ENCODE data around the gene SPATA33.

The SPATA33 gene

DNA sequence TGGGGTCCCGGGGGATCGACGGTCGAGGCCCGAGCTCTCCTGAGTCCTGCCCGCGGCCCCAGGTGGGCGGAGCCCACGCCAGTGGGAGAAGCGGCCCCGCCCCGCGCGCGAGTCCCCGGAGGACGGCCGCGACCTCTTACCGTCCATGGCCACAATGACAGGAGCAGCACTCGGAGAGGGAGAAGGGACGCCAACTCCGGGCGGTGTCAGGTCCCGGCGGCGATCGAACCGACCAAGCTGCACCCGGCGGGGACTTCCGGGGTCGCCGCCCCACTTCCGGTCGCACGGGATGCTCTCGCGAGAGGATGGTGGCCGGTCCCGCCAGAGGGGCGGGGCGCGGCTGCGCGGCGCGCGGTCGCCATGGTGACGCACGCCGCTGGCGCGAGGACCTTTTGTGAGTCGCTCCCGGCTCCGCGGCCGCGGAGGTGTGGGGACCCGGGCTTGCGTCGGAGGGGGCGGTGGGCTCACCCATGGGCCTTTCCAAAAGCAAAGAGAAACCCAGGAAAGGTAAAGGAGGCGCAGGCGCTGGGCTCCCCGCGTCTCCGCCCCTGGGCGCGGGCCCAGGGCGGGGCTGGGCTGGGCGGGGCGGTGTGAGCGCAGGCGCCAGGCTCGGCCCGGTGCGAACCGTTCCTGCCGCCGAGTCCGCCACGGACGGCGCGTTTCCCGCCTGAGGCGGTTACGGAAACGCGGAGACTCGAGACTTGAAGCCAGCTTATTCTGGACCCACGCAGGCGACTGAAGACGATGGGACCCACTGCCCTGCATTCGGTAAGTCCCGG, at the start of gene SPATA33, which contains the start of gene CHMP1A:
Gene SPATA33 (plus strand): TSS at position 395 of the 779 bp plus-strand sequence. CDS start 76 bp downstream, at position 471.
Gene CHMP1A (minus strand): TSS at position 267 of the 779 bp plus-strand sequence. CDS start 120 bp downstream, at position 147.
- DNase-seq = peak; percentile 89

DNA sequence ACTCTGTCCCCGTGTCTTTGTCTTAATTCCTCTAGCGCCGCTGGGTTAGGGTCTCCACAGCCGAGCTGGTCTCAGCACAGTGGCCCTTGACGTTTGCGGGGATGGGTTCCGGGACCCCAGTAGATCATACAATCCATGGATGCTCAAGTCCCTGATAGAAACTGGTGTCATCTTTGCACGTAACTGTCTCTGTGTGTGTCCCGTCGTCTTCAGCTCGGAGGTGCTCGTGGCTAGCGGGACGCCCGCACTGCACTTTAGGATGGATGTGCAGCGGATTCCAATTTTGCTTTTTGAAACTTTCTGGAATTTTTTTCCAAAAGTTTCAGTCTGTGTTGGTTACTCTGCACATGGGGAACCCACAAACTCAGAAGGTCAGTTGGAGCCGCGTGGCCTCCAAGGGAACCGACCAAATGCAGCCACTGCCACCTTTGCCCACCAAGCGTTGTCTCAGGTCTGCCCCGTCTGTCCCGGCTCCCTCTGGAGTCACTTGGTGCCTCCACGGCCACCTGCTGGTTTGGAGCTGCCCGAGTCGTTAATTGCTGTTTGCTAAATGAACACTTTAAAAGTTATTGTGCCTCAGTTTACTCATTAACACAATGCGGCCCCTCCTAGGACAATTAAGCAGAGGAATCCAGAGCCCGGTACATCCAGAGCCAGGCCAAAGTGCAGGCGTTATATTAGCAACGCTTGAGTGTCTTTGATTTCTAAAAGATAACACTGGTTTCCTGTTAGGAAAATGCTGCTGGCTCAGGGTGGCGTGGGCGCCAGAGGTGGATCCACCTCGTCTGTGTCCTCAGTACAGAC, 49.5 kb upstream of the SPATA33 start:
- no peak for DNase-seq

DNA sequence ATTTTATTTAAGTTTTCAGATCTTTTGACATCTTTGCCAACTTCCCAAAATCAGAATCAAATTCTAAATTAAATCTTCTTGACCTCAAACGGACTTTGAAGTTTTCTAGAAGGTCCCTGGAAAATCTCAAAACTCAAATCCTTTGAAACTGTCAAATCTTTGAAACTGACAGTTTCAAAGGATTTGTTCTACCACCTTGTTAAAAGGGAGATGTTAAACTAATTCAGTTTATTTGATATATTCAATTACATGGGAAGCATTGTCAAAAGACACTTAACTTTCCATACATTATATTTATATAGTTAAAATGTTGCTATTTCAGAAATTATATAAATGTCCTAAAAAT, 47.6 kb upstream of the SPATA33 start:
- no peak for DNase-seq

DNA sequence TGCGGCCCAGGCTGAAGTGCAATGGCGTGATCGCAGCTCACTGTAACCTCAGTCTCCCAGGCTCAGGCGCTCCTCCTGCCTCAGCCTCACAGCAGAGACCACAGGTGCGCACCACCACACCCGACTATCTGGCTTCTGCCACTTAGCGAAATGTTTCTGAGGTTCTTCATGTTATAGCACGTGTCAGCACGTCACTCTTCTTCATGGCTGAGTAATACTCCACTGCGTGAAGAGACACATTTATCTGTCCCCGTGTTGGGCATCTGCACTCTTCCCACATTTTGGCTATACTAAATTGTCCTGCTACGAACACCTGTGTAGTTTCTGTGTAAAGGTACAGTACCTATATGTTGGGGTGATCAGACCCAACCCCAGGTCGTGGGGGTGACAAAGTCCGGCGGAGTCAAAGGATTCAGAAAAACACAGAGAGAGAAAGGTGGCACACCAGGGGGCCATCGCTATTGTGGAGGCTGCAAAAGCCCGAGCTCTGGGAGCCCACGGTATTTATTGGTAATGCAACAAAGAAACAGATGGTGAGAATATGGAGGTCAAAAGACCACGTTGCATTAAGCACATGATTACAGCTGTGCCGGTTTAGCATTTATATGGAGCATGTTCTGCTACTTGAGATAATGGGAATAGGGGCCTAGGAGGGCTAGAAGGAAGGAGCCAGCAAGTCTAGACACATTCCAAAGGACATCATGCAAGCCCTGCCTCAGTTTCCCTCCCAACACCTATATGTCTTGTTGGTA, 45.0 kb upstream of the SPATA33 start:
- DNase-seq = no peak

DNA sequence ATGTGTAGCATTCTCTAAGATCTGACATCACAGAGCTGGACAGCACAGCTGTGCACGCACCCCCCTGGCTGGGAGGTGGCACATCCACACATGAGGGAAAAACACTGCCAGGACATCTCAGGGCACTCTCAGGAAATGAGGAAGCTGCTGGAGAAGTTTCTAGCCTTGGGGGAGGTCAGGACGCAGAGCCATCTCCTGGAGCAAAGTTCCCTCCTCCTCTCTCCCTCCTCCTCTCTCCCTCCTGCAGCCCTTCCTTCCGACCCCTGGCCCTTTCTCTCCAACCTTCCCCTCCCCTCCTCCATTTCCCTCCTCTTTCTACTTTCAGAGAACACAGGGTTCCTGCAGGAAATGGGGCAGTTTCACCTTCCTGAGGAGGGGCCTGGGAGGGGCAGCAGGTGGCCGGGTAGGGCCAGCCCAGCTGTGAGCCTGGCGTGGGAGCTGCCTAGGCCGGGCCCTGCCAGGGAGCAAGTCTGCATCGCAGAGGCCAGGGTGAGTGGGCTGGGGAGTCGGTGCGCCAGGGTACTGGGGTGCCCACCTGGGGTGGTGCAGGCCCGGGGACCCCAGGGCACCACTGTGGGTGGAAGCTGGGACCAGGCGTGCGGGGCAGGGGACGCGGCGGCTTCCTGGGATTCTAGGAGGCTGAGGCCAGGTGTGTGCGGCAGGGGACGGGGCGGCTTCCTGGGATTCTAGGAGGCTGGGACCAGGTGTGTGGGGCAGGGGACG, 44.2 kb upstream of the SPATA33 start, which contains the start of gene DPEP1:
Gene DPEP1 (plus strand): TSS at position 412 of the 723 bp plus-strand sequence. CDS start 16,769 bp downstream, outside the sequence.
- no peak for DNase-seq

DNA sequence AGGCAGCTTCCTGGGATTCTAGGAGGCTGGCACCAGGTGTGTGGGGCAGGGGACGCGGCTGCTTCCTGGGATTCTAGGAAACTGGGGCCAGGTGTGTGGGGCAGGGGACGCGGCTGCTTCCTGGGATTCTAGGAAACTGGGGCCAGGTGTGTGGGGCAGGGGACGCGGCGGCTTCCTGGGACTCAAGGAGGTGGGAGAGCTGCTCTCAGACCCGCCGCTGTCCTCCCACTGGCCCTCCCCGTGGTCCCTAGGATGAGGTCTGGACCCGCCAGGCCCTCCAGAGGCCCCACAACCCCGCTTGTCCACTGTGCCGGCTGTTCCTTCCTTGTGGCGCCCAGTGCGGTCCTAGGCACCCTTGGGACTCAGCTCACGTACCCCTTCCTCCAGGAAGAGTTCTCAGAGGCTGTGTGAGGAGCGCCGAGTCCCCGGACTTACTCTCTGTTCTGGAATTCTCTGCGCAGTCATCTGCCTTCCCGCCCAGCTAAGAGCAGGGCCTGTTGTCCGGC, 43.6 kb upstream of the SPATA33 start:
- no peak for DNase-seq

DNA sequence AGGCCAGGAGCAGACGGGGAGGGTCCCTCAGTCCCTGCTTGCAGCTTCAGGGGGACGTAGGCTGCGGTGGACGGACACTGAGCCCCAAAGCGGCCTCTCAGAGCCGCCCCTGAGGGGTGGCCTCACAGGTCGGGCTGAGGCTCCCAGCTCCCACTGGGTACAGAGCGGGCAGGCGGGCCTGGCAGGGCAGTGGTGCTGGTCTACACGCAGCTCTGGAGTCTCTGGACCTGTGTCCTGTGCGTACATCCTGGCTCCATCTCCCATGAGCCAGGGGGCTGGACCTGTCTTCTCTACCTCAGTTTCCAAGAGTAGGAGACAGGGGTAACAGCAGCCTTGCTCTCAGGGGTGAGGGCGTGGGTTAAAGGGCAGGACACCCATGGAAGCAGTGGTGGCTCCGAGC, 42.5 kb upstream of the SPATA33 start:
- DNase-seq = no peak

DNA sequence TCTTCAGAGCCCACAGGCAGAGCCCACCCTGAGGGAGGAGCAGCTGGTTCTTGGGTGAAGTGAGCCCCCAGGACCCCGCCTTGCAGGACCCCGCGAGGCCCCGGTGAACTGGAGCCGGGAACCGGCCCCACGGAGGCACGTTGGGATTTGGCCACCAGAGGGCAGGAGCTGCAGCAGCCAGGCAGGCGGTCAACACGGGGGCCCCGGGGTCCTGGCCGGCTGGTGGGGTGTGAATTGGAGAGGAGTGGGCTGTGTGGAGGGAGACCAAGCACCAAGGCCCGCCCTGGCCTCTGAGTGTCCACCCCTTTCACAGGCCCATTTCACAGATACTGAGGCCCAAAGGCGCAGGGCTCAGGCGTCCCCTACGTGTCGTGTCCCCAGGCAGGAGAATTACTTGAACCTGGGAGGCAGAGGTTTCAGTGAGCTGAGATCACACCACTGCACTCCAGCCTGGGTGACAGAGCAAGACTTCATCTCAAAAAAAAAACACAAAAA, 42.0 kb upstream of the SPATA33 start:
- DNase-seq = no peak

DNA sequence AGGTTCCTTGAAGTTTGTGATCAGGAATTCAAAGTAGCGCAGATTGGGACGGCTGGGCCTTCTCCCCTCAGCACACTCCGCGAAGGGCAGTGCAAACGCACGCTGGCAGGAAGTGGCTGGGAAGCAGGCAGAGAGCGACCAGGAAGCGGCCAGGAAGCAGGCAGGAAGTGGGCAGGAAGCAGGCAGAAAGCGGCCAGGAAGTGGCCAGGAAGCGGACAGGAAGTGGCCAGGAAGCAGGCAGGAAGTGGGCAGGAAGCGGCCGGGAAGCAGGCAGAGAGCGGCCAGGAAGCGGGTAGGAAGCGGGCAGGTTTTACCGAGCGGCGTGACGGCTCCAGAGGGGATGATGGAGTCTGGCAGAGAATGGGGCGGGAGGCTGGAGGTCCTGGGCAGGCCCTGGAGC, 41.0 kb upstream of the SPATA33 start:
- DNase-seq = peak; percentile 19

DNA sequence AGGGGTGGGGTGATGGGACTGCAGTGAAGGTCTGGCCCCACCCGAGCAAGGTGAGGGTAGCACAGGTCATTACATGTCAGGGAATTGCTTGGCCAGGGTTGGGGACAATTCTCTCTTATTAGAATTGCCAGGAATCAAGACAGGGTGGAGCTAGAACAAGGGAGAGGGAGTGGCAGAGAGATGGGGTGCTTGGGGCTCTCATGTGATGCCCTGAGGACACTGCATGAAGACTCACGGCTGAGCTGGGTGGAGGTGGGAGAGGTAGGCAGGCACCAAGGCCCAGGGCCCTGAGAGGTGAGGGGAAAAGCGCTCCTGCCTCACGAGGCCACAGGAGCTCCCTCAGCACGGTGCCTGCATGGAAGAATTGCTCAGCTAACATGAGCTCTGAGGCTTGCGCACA, 40.6 kb upstream of the SPATA33 start:
- no peak for DNase-seq

DNA sequence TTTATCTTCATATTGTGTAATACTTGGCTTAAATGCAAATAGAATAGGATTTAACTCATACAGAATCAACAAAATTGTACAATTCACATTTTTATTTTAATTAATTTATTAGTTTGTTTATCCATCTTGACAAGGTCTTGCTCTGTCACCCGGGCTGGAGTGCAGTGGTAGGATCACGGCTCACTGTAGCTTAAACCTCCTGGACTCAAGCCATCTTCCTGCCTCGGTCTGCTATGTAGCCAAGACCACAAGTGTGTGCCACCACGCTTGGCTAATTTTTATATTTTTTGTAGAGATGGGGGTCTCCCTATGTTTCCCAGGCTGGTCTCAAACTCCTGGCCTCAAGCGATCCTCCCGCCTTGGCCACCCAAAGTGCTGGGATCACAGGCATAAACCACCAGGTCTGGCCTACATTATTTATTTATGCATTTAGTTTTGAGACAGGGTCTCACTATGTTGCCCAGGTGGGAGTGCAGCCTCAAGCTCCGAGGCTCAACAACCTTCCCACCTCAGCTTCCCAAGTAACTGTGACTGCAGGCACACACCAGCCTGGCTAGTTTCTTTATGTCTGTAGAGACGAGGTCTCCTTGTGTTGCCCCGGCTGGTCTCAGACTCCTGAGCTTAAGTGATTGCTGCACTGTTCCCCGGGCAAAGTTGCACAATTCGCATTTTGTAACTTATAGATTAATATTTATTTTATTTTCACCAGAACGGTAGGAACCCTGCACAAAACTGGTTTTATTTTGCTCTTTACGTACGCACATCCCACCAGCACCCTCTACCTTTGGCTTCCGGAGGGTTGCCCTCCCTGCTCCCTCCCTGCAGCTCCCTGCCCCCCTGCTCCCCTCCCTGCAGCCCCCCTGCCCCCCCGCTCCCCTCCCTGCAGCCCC, 39.3 kb upstream of the SPATA33 start:
- DNase-seq = no peak

DNA sequence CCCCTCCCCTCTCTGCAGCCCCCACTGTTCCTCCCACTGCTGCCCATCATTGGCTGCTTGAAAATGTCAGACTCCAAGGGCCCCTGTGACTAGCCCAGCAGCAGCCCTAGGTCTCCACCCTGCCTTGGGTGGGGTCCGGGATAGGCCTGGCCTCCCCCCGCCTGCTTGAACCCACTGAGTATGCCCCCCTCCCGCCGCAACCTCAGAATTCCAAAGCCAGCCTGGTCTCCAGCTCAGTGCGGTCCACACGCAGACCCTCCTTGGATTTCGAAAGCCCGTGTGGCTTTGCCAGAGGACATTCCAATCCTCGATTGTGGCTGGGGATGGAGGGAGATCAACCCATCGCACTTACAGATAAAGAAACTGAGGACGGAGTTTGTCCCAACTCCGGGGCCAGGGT, 37.8 kb upstream of the SPATA33 start:
- DNase-seq = no peak

DNA sequence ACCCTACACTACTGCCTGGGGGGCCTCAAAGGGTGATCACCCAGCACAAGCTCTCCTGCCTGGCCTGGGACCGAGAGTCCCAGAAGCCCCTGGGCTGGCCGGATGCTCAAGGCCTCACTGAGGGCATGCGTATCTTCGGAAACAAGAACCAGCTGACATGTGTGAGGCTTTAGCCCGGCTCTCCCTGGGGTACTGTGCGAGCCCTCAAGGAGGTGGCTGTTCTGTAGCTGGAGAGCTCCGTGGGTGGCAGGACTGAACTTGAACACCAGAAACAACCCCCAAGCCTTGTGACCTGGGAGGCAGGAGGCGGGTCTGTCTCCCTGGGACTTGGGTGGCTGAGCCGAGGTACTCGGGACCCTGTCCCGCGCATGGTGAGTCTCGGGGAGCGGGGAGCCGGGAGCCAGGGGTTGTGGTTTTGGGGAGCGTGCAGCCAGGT, 37.2 kb upstream of the SPATA33 start:
- DNase-seq = no peak

DNA sequence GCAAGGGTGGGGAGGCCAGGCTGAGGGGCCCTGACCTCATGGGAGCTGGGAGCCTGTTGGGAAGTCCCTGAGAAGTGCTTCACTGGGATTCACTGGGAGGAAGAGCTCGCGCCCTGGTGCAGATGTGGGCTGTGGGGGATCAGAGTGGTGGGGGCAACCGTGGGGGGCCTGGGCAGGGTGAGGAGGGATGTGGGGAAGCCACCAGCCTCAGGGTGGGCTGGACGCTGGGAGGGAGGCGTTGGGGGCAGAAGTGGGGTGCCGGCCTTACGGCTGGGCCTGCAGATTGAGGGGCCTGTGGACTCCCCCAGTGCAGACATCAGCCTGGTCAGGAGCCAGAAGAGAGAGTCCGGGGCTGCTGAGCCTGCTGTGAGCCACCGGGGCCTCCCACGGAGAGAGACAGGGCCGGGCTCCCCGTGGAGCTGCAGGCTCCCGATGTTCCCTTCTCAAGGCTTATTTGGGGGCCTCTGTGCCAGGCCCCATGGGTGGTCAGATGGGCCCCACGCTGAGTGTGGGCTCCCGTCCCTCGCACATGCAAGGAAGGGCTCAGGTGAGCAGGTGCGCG, 36.4 kb upstream of the SPATA33 start:
- no peak for DNase-seq

DNA sequence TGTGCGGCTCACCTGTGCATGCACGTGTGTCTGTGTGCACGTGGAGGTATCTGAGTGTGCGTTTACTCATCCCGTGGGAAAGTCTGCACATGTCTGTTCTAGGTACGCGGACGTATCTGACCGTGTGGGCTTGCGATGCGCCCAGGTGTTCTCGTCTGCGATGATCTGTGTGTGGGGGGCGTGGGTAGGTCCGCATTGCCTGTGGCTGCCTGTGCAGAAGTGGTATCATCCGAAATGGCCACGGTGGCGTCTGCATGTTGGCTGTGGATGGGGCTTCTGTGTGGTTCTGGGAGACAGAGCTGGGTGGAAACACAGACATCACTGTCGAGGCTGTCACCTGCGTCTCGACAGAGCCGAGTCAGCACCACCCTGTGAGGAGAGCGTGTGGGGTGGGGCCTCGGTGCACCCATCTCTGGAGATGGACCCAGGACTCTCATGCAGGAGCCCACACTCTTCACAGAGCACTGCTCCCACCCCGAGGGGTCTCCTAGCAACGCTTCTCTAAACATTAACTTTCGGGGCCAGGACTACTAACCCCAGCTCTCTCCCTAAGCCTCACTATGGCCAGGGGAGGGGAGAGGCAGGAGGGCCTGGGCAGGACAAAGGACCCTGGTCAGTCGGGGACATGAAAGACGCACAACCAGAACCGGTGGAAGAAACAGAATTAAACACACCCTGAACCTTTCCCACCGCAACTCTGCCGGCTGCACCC, 35.8 kb upstream of the SPATA33 start:
- no peak for DNase-seq

DNA sequence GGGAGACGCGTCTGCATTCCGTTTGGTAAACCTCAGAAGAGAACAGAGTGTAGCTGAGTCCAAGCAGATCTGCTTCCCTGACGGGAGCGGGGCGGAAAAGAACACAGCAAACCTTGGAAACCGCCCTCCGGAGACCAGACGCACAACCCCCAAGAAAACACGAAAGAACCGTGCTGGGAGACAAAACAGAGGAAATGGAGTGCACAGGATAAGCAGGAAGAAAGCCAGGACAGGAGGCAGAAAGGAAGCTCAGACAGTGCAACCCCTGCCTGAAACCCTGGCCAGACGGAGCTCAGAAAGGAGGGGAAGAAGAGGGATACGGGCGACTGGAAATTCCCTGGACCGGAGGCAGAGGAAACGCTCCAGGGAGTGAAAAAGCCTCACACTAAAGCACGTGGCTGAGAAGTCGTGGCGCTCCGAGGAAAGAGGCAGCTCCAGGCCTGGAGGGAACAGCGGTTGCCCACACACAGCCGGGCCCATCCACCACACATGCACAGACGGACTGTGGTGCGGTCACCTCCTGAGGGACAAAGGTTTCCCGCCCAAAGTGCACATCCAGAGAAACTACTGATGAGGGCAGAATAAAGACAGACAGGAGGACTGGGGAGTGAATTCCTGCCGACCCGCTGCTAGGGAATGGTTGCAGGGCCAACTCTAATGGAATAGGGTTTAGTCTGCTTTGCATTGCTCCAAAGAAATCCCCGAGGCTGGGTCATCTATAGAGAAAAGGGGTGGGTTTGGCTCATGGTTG, 34.0 kb upstream of the SPATA33 start:
- no peak for DNase-seq

DNA sequence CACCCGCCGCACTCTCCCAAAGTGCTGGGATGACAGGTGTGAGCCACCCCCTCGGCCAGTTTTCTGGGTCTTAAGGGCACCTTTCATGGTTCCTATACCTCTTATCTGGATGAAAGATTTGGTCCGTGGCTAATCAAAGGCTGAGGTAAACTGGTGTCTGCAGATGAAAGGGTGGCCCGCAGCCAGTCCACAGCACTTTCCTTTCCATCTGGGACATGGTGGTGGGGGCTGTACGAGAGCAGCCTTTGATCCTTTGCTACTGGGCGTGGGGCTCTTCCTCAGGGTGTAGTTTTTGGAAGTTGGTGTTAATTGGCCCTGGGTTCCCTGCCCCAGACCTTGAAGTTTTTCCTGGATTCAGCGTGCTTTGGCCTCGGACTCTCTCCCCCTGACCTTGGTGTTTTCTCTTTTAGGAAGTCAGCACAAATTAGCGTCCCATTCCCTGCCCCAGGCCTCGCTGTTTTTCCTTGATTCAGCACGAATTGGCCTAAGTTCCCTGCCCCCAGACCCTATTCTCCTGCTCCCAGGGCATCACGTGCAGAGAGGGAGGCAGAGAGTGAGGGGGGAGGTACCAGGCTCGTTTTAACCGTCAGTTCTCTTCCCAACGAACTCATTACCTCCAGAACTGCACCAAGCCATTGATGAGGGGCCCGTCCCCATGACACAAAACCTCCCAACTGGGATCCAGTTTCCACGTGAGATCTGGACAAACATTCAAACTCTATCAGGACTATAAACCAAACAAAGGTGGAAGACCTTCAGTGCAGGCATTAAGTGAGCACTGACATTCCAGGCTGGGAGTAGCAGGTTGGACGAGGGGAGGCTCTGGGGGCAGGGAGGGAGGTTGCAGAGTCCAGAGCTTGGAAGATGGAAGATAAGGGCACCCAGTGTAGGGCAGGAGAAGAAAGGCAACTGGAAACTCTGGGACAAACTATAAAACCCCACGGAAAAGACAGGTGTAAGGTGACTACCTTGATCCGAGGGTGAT, 32.6 kb upstream of the SPATA33 start:
- DNase-seq = no peak
